ENCODE results near the gene NCCRP1.
"Not testable (repeated sequence)": the region's sequence is repeated elsewhere in the genome, so short reads cannot be mapped to it uniquely, and the experiment has no call there.

The NCCRP1 gene

DNA sequence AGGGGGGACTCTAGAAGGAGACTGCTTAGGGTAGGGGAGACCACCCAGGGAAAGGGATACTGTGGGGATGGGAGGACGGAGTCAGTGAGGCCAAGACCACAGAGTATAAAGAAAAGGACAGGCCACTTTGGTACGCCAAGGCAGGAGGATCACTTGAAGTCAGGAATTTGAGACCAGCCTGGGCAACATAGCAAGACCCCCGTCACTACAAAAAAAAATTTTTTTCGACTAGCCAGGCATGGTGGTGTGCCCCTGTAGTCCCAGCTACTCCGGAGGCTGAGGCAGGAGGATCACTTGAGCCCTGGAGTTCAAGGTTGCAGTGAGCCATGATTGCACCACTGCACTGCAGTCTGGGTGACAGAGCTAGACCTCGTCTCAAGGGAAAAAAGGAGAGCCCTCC is 41.4 kb downstream of the NCCRP1 start:
- no peak overlapping the region for H3K27ac ChIP-seq
- DNase-seq (ENCODE audit: low spot score) = no peak
- TF ChIP-seq, protein P1, sequence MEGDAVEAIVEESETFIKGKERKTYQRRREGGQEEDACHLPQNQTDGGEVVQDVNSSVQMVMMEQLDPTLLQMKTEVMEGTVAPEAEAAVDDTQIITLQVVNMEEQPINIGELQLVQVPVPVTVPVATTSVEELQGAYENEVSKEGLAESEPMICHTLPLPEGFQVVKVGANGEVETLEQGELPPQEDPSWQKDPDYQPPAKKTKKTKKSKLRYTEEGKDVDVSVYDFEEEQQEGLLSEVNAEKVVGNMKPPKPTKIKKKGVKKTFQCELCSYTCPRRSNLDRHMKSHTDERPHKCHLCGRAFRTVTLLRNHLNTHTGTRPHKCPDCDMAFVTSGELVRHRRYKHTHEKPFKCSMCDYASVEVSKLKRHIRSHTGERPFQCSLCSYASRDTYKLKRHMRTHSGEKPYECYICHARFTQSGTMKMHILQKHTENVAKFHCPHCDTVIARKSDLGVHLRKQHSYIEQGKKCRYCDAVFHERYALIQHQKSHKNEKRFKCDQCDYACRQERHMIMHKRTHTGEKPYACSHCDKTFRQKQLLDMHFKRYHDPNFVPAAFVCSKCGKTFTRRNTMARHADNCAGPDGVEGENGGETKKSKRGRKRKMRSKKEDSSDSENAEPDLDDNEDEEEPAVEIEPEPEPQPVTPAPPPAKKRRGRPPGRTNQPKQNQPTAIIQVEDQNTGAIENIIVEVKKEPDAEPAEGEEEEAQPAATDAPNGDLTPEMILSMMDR (conservative IDR thresholded peaks at IDR 0.05; ENCODE audit: low read depth) = no peak
- ChIA-PET CTCF (interaction anchor here (1.0 kb wide), 1 partner anchor 116 kb away, joined by 3 read pairs; no protein-coding TSS in a partner anchor), POLR2A (ENCODE audit: low non-redundant PET) (no interaction called here)

- CTCF ChIA-PET = interaction anchor here (0.6 kb wide), 1 partner anchor 605 kb away, joined by 4 read pairs; no protein-coding TSS in a partner anchor
- TF ChIP-seq, protein P1 (conservative IDR thresholded peaks at IDR 0.05; ENCODE audit: low read depth) = no peak
- POLR2A ChIA-PET (ENCODE audit: low non-redundant PET) = no interaction called here
Measured at GRCh38 chr19:39238944-39239343, 42.2 kb downstream of the NCCRP1 start.

GRCh38 chr19:39240421-39240820 is 43.7 kb downstream of the NCCRP1 start:
- DNase-seq (ENCODE audit: low spot score) = no peak
- POLR2A ChIA-PET (ENCODE audit: low non-redundant PET) = no interaction called here
- TF ChIP-seq, protein P1 (conservative IDR thresholded peaks at IDR 0.05; ENCODE audit: low read depth) = no peak
- no peak overlapping the region for H3K27ac ChIP-seq
- CTCF ChIA-PET = interaction anchor here (0.6 kb wide), 1 partner anchor 42 kb away, joined by 3 read pairs; no protein-coding TSS in a partner anchor

More at GRCh38 chr19:39238944-39239343, 42.2 kb downstream of the NCCRP1 start:
- DNase-seq (ENCODE audit: low spot score) = no peak
- no peak overlapping the region for H3K27ac ChIP-seq

DNA sequence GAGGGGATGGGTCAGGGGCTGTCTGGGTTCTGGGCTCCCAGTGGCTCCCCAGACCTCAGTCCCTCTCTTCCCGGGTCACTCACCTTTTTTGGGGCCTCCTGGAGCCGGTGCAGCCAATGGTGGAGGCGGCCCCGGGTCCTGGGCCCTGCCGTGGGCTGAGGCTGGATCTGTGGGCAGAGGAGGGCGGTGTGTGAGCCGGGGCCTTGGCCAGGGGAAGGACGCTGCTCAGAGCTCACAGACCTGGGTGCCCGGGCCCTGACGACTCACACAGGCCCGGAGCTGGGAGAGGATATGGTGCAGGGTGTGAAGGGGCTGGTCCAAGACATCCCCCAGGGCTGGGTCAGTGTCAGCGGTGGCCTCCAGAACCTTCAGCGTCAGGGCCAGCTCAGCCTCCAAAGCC is 47.0 kb downstream of the NCCRP1 start:
- DNase-seq (ENCODE audit: low spot score); POLR2A ChIA-PET (ENCODE audit: low non-redundant PET); H3K27ac ChIP-seq; CTCF ChIA-PET: not testable (repeated sequence)

DNA sequence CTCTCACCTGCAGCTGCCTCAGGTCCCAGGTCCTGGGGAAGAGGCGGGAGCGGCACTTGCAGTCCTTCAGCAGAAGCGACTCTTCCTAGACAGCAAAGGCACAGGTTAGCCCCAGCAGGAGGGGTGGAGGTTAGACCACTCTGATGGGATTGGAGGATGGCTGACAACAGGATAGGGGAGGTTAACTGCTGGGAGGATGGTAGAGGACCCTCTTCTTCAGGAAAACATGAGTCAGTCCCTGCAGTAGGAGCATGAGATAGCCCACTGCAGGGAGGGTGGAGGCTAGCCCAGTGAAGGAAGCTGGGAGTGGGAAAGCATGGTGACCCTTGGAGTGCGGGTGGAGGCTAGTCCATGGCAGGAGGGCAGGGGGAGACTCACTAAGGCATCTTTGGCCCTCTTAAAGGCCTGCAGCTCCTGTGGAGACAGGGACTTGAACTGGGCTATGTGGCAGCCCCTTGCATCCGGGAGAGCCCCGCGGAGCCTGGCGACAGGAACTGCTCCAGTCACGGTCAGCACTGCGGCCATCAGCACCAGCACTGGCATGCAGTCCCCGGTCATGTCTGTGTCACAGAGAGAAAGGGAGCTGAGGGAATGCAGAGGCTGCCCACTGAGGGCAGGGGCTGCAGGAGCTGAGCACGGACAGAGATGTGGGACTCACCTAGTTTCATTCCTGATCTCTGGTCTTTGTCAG is 47.8 kb downstream of the NCCRP1 start, which contains the start of gene IFNL3:
IFNL3 (minus strand) TSS at position 597 of the 691 bp plus-strand sequence; CDS start at position 558, 39 bp downstream.
- H3K27ac ChIP-seq; POLR2A ChIA-PET (ENCODE audit: low non-redundant PET); DNase-seq (ENCODE audit: low spot score); CTCF ChIA-PET: not testable (repeated sequence)

- H3K27ac ChIP-seq; CTCF ChIA-PET; POLR2A ChIA-PET (ENCODE audit: low non-redundant PET); DNase-seq (ENCODE audit: low spot score): not testable (repeated sequence)
Measured at GRCh38 chr19:39245166-39245565, 48.4 kb downstream of the NCCRP1 start.

DNA sequence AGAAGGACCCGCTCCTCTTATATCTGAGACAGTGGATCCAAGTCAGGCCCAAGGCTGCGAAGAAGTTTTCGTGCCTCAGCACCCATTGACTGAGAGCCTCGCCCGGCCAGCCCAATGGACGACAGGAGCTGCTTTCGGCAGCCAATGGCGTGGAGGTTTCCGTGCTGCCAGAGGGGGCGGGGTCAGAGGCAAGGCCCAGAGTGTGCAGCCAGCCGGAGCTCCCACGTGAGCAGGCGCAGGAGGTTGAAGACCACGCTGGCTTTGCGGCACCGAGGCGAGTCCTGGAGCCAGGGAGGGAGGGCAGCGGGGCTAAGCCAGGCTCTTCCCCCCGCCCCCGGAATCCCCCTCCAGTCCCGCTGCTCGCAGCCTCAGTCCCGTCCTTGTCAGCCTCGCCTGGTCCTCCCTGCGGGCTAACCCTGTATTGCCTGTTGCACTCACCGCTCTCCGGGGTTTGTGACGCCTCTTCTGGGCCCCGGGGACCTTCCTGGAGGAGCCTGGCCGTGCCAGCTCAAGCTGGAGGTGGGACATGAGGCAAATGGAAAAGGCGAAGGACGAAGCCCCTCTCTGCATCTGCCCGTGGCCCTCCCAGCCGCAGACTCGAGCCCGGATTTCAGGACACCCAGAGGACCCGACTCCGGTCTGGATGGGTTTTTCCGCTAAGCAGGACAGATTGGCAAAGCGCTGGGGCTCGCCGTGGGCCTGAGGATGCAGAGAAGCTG is 50.3 kb downstream of the NCCRP1 start:
- POLR2A ChIA-PET (ENCODE audit: low non-redundant PET) = no interaction called here
- DNase-seq (ENCODE audit: low spot score) = no peak
- H3K27ac ChIP-seq = no peak overlapping the region

More for the DNA sequence above, 50.3 kb downstream of the NCCRP1 start:
- CTCF ChIA-PET = interaction anchor here (0.8 kb wide), 1 partner anchor 101 kb away, joined by 4 read pairs; no protein-coding TSS in a partner anchor
- TF ChIP-seq, protein P1 (conservative IDR thresholded peaks at IDR 0.05; ENCODE audit: low read depth) = no peak

All from RWPE1 (cell line).